Endodermal cell (in vitro differentiated cells): Measurements from ENCODE around the gene GNAO1. TPM values are rescaled to one million over a fixed set of nuclear protein-coding genes. Genes with fewer than 3 reads are reported as not detected.
A peak's percentile ranks its signal among the peaks of the same experiment; 100 is the strongest.

ENCODE experiments used
- DNase-seq: peaks from one replicate; pipeline ENCODE4 v3.0.0-alpha.2; 2017
- H3K27ac ChIP-seq: 2 replicates; pipeline ENCODE4 v1.5.1; 2013; ENCODE audit warnings: mild to moderate bottlenecking, low read depth, low read length, moderate library complexity
- H3K27me3 ChIP-seq: 2 replicates; pipeline ENCODE4 v1.6.1; 2013; ENCODE audit warnings: mild to moderate bottlenecking, low read length, moderate library complexity; ENCODE audit not compliant: insufficient read depth, control insufficient read depth, poor library complexity, severe bottlenecking
- H3K36me3 ChIP-seq: 2 replicates; pipeline ENCODE4 v1.7.0; 2013; ENCODE audit warnings: mild to moderate bottlenecking, low read length, moderate library complexity; ENCODE audit not compliant: control insufficient read depth, insufficient read depth
- H3K4me1 ChIP-seq: one replicate; pipeline ENCODE4 v1.7.0; 2013; ENCODE audit warnings: low read length; ENCODE audit not compliant: control insufficient read depth, insufficient read depth
- H3K4me3 ChIP-seq: 2 replicates; pipeline ENCODE4 v1.5.1; 2013; ENCODE audit warnings: mild to moderate bottlenecking, low read length, moderate library complexity
- H3K9ac ChIP-seq: 2 replicates; pipeline ENCODE4 v1.6.1; 2013; ENCODE audit warnings: mild to moderate bottlenecking, low read length, moderate library complexity; ENCODE audit not compliant: poor library complexity, severe bottlenecking; ENCODE audit errors: extremely low read depth
- H3K9me3 ChIP-seq: 2 replicates; pipeline ENCODE4 v1.6.1; 2013; ENCODE audit warnings: mild to moderate bottlenecking, low read length, moderate library complexity; ENCODE audit not compliant: control insufficient read depth
- H3K27ac Mint-ChIP-seq: 2 replicates; pipeline ENCODE4 v1.8.0; 2020; ENCODE audit warnings: mixed read lengths
- H3K27me3 Mint-ChIP-seq: 2 replicates; pipeline ENCODE4 v1.8.0; 2021; ENCODE audit warnings: mild to moderate bottlenecking, mixed read lengths; ENCODE audit not compliant: insufficient read depth
- H3K36me3 Mint-ChIP-seq: 2 replicates; pipeline ENCODE4 v1.8.0; 2020; ENCODE audit warnings: low read depth, mixed read lengths
- H3K4me1 Mint-ChIP-seq: 2 replicates; pipeline ENCODE4 v1.8.0; 2020; ENCODE audit warnings: mixed read lengths
- H3K4me3 Mint-ChIP-seq: 2 replicates; pipeline ENCODE4 v1.8.0; 2020; ENCODE audit warnings: mild to moderate bottlenecking, moderate library complexity, mixed read lengths
- H3K9me3 Mint-ChIP-seq: 2 replicates; pipeline ENCODE4 v1.8.0; 2020; ENCODE audit warnings: mild to moderate bottlenecking, mixed read lengths
- CTCF ChIP-seq: fragments of 200-600 bp; sonication (generic); conservative IDR thresholded peaks from 2 replicates; pipeline ENCODE4 v1.5.0; 2021; ENCODE audit warnings: antibody characterized with exemption, mild to moderate bottlenecking
- WGBS, 2 experiments: methylation state at CpG; one replicate each; pipeline versions ENCODE4 v1.1.5 to v1.1.7; 2013; ENCODE audit warnings: missing lambda C conversion rate in 2 of 2, mixed read lengths in 1 of 2; ENCODE audit not compliant: insufficient coverage in 1 of 2, insufficient read length in 1 of 2; 5-methylcytosine and 5-hydroxymethylcytosine counted together
- total RNA-seq, 2 donors: library from RNA; stranded (reverse); fragmentation: NEBNext Ultra II Directional in 1 of 2; extraction: Animal tissue kit (Norgen Biotek cat#: 25700) in 1 of 2; gene quantifications; 2 replicates in 1 of 2; 3 replicates in 1 of 2; pipeline ENCODE4 v1.2.1, GENCODE V29; 2021

Gene GNAO1
- total RNA-seq, 2 donors from 2014 or later = 2.7 to 7.1 TPM

- H3K4me1 ChIP-seq = no peaks in the 10 kb centered on the region
- peaks cover 29% of the 10 kb centered on the region for H3K27me3 ChIP-seq
- no peak overlapping the region for H3K9ac ChIP-seq
- WGBS, 2 experiments = 9 to 32% methylated on average over 2 of the region's 2 CpGs
- Mint-ChIP-seq H3K4me3 (peak overlapping the region; percentile 23), H3K9me3 (no peaks in the 10 kb centered on the region), H3K4me1 (peaks cover 21% of the 10 kb centered on the region), H3K27me3 (peaks cover 33% of the 10 kb centered on the region), H3K36me3 (no peaks in the 10 kb centered on the region), H3K27ac (no peak overlapping the region)
- peak overlapping the region; percentile 51 for H3K27ac ChIP-seq
- no peak overlapping the region for H3K4me3 ChIP-seq
- TF ChIP-seq CTCF = peak; percentile 76
- H3K9me3 ChIP-seq = no peaks in the 10 kb centered on the region
- no peaks in the 10 kb centered on the region for H3K36me3 ChIP-seq
- DNase-seq = peak; percentile 91
Measured at GRCh38 chr16:56281249-56281805, 90.0 kb downstream of the GNAO1 start.

DNA sequence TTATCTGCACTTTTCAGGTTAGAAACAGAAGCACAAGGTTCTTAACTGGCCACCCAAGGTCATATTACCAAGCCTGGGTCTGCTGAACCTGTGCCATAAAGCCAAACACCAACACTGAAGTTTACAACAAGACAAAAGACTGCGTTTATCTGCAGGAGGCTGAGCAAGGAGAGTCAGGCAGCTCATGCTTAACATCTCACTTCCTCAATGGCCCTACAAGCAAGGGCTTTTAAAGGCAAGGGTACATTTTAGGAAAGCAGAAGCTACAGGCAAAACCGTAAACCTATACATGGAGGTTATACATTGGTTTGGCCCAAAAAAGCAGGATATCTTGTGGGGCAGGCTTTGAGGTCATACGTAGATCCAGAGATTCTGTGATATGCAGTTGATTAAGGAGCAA, 91.2 kb downstream of the GNAO1 start:
- Histone ChIP-seq H3K36me3 (no peaks in the 10 kb centered on the region), H3K9ac (no peak overlapping the region), H3K9me3 (no peaks in the 10 kb centered on the region), H3K27me3 (peaks cover 40% of the 10 kb centered on the region), H3K27ac (no peak overlapping the region), H3K4me1 (no peaks in the 10 kb centered on the region), H3K4me3 (no peak overlapping the region)
- Mint-ChIP-seq H3K36me3 (no peaks in the 10 kb centered on the region), H3K9me3 (no peaks in the 10 kb centered on the region), H3K4me1 (peaks cover 14% of the 10 kb centered on the region), H3K27me3 (peaks cover 44% of the 10 kb centered on the region), H3K27ac (no peak overlapping the region), H3K4me3 (no peak overlapping the region)
- WGBS, 2 experiments = 72 to 73% methylated on average over 3 of the region's 3 CpGs
- TF ChIP-seq CTCF = no peak
- DNase-seq = no peak

- Mint-ChIP-seq H3K9me3 (no peaks in the 10 kb centered on the region), H3K27me3 (peaks cover 65% of the 10 kb centered on the region), H3K36me3 (no peaks in the 10 kb centered on the region), H3K4me1 (peaks cover 27% of the 10 kb centered on the region), H3K4me3 (no peak overlapping the region), H3K27ac (no peak overlapping the region)
- no peaks in the 10 kb centered on the region for H3K36me3 ChIP-seq
- no peak overlapping the region for H3K27ac ChIP-seq
- H3K9ac ChIP-seq = no peak overlapping the region
- H3K4me1 ChIP-seq = peaks cover 12% of the 10 kb centered on the region
- TF ChIP-seq CTCF = no peak
- H3K4me3 ChIP-seq = no peak overlapping the region
- no peak for DNase-seq
- H3K27me3 ChIP-seq = peaks cover 61% of the 10 kb centered on the region
- 96 to 100% methylated on average over 1 to 2 of the region's 2 CpGs for WGBS, 2 experiments
- H3K9me3 ChIP-seq = no peaks in the 10 kb centered on the region
Measured at GRCh38 chr16:56284521-56284920, 93.2 kb downstream of the GNAO1 start.
